ENCODE measurements around the gene AP4S1.

Gene AP4S1

GRCh38 chr14:31122921-31123320 lies 97.5 kb downstream of the AP4S1 start:
- H3K9me3 ChIP-seq (ENCODE audit: control insufficient read depth, low read length): no peaks in the 10 kb centered on the region
- no peak for DNase-seq (ENCODE audit: low read depth)
- no peak overlapping the region for H3K4me3 ChIP-seq (ENCODE audit: low read length)
- peaks cover 10% of the 10 kb centered on the region for H3K4me1 ChIP-seq (ENCODE audit: control insufficient read depth, insufficient read depth, low read length)
- no peaks in the 10 kb centered on the region for H3K27me3 ChIP-seq (replicated peaks; ENCODE audit: control insufficient read depth, insufficient read depth, low read length)
- no peak overlapping the region for H3K9ac ChIP-seq (ENCODE audit: low read length)
- H3K36me3 ChIP-seq (ENCODE audit: control insufficient read depth, insufficient read depth, low read length, severe bottlenecking): peaks cover 89% of the 10 kb centered on the region

DNA sequence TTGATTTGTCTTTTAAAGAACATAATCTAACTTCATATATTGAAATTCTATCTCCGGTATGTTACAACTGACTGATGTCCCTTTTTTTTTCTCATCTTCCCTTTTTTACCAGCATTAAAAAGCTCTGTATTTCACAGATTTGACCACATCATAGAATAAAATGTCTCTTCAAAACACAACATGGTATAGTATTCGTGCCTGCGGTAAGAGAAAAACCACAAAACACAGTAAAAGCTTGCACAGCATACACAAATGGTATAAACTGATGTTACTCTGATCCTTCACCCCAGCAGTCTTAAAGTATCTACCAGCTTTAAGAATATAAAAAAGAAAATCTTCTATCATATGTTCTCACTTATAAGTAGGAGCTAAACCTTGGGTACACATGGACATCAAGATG lies 98.7 kb downstream of the AP4S1 start:
- H3K27me3 ChIP-seq (replicated peaks; ENCODE audit: control insufficient read depth, insufficient read depth, low read length): no peaks in the 10 kb centered on the region
- H3K36me3 ChIP-seq (ENCODE audit: control insufficient read depth, insufficient read depth, low read length, severe bottlenecking): peaks cover 91% of the 10 kb centered on the region
- H3K9me3 ChIP-seq (ENCODE audit: control insufficient read depth, low read length): no peaks in the 10 kb centered on the region
- H3K4me1 ChIP-seq (ENCODE audit: control insufficient read depth, insufficient read depth, low read length): peaks cover 6% of the 10 kb centered on the region
- no peak overlapping the region for H3K9ac ChIP-seq (ENCODE audit: low read length)
- no peak for DNase-seq (ENCODE audit: low read depth)
- H3K4me3 ChIP-seq (ENCODE audit: low read length): no peak overlapping the region

DNA sequence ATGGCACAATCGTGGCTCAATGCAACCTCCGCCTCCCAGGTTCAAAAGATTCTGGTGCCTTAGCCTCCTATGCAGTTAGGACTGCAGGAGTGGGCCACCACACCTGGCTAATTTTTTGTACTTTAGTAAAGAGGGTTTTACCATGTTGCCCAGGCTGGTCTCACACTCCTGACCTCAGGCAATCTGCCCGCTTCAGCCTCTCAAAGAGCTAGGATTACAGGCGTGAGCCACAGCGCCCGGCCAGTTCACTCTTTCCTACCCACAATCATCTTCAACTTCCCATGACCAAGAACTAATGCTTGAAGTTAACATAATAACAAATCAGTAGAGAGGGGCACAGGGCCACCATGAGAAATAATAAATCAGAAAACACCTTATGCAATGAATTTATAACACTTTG lies 99.8 kb downstream of the AP4S1 start:
- Histone ChIP-seq H3K27me3 (replicated peaks; ENCODE audit: control insufficient read depth, insufficient read depth, low read length) (no peaks in the 10 kb centered on the region), H3K36me3 (ENCODE audit: control insufficient read depth, insufficient read depth, low read length, severe bottlenecking) (peaks cover 91% of the 10 kb centered on the region), H3K9me3 (ENCODE audit: control insufficient read depth, low read length) (no peaks in the 10 kb centered on the region), H3K9ac (ENCODE audit: low read length) (no peak overlapping the region), H3K4me3 (ENCODE audit: low read length) (no peak overlapping the region), H3K4me1 (ENCODE audit: control insufficient read depth, insufficient read depth, low read length) (peaks cover 5% of the 10 kb centered on the region)
- no peak for DNase-seq (ENCODE audit: low read depth)

- DNase-seq (ENCODE audit: low read depth): no peak
- no peak overlapping the region for H3K9ac ChIP-seq (ENCODE audit: low read length)
- peaks cover 89% of the 10 kb centered on the region for H3K36me3 ChIP-seq (ENCODE audit: control insufficient read depth, insufficient read depth, low read length, severe bottlenecking)
- H3K9me3 ChIP-seq (ENCODE audit: control insufficient read depth, low read length): no peaks in the 10 kb centered on the region
- H3K27me3 ChIP-seq (replicated peaks; ENCODE audit: control insufficient read depth, insufficient read depth, low read length): no peaks in the 10 kb centered on the region
- peaks cover 5% of the 10 kb centered on the region for H3K4me1 ChIP-seq (ENCODE audit: control insufficient read depth, insufficient read depth, low read length)
- H3K4me3 ChIP-seq (ENCODE audit: low read length): no peak overlapping the region
Measured at GRCh38 chr14:31126680-31127079, 101.2 kb downstream of the AP4S1 start.

DNA sequence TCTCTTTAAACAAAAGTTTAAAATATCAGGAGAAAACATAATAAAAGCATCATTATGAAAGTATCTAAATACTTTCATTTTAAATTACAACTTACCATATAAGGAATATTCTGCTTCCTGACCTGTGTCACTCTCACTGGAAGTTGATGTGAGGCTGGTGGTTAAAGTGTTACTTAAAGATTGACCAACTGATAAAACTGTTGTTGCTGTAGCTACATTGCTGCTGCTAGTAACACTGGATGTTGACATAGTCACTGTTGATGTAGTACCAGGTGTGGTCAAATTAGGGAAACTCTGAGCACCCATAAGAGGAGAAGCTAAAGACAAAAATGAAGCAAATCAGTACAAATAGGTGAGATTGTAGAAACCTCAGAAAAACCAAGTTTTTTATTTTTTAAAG lies 102.2 kb downstream of the AP4S1 start:
- H3K4me3 ChIP-seq (ENCODE audit: low read length): no peak overlapping the region
- peaks cover 89% of the 10 kb centered on the region for H3K36me3 ChIP-seq (ENCODE audit: control insufficient read depth, insufficient read depth, low read length, severe bottlenecking)
- no peak for DNase-seq (ENCODE audit: low read depth)
- H3K27me3 ChIP-seq (replicated peaks; ENCODE audit: control insufficient read depth, insufficient read depth, low read length): no peaks in the 10 kb centered on the region
- no peaks in the 10 kb centered on the region for H3K4me1 ChIP-seq (ENCODE audit: control insufficient read depth, insufficient read depth, low read length)
- no peaks in the 10 kb centered on the region for H3K9me3 ChIP-seq (ENCODE audit: control insufficient read depth, low read length)
- H3K9ac ChIP-seq (ENCODE audit: low read length): no peak overlapping the region

DNA sequence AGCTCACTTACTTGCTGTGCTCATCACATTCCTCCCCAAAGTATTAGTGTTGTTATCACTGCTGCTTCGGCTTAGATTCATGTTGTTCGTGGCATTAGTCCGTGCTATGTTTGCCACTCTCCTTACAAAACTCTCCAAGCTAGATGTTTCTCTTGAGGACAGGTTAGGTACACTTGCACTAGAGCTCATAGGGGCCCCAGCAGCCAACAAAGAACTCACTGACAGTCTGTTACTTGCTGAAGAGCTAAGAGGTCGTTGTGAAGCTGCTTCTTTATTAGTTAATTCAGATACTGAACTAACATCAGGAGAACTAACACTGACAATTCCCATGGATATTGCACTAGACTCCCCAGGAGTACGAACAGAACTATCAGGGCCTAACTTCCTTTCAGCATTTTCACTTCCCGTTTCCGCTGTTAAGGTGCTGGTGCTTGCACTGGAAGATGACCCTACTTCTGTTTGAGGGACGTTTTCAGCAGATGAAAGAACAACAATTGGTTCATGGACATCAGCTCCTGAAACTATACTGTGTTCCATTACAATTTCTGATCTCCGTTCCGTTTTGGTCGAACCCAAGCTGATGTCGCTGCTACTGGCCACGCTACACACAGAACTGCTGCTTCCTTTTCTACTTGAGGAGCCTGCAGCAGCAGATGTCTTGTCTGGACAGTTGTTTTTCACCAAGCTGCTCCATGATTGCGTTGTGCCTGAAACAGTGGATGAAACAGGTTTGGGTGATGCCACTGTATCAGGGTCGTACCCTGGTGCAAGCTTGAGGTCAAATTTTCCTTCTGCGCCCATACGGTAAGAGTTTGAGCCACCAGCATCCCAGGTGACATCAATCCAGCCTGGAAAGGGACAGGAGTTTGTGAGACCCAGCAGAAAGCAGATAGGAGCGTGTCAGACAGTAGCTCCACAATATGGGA lies 103.4 kb downstream of the AP4S1 start:
- H3K4me3 ChIP-seq (ENCODE audit: low read length): no peak overlapping the region
- DNase-seq (ENCODE audit: low read depth): no peak
- no peaks in the 10 kb centered on the region for H3K4me1 ChIP-seq (ENCODE audit: control insufficient read depth, insufficient read depth, low read length)
- peaks cover 89% of the 10 kb centered on the region for H3K36me3 ChIP-seq (ENCODE audit: control insufficient read depth, insufficient read depth, low read length, severe bottlenecking)
- no peaks in the 10 kb centered on the region for H3K9me3 ChIP-seq (ENCODE audit: control insufficient read depth, low read length)
- H3K27me3 ChIP-seq (replicated peaks; ENCODE audit: control insufficient read depth, insufficient read depth, low read length): no peaks in the 10 kb centered on the region
- H3K9ac ChIP-seq (ENCODE audit: low read length): no peak overlapping the region

DNA sequence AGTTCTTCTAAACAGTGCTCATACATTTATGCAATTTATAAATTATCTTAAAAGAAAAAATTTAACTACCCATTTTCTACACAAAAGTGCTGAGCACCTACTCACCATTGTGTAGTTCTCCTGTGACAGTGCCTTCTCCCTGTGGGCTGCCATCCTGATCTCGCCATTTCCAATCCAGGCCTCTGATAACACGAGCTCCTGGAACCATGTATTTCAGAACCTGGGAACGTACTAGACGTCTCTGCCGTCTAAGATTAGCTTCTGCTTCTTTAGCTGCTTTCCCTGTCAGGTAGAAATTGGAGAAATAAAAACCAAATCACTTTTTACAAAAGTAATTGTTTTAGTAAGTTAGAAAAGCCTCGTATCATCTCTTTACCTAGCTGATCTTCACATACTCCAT lies 107.7 kb downstream of the AP4S1 start:
- Histone ChIP-seq H3K9me3 (ENCODE audit: control insufficient read depth, low read length) (no peaks in the 10 kb centered on the region), H3K4me1 (ENCODE audit: control insufficient read depth, insufficient read depth, low read length) (peaks cover 2% of the 10 kb centered on the region), H3K27me3 (replicated peaks; ENCODE audit: control insufficient read depth, insufficient read depth, low read length) (no peaks in the 10 kb centered on the region), H3K9ac (ENCODE audit: low read length) (no peak overlapping the region), H3K36me3 (ENCODE audit: control insufficient read depth, insufficient read depth, low read length, severe bottlenecking) (peaks cover 93% of the 10 kb centered on the region), H3K4me3 (ENCODE audit: low read length) (no peak overlapping the region)
- DNase-seq (ENCODE audit: low read depth): no peak

DNA sequence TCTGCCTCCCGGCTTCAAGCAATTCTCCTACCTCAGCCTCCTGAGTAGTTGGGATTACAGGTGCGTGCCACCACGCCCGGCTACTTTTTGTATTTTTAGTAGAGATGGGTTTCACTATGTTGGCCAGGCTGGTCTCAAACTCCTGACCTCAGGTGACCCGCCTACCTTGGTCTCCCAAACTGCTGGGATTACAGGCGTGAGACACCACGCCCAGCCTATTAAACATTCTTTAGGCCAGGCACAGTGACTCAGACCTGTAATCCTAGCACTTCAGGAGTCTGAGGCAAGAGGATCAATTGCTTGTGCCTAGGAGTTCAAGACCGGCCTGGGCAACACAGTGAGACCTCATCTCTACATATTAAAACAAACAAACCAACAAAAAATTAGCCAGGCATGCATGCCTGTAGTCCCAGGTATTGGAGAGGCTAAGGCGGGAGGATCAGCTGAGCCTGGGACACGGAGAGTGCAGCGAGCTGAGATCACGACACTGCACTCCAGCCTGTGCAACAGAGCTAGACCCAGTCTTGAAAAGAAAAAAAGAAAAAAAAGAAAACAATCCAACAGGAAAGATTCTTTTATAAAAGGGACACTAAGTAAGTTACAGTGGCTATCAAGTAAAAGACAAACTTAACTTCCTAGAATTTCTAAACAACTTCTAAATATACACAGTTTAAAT lies 111.9 kb downstream of the AP4S1 start:
- DNase-seq (ENCODE audit: low read depth): no peak
- H3K4me1 ChIP-seq (ENCODE audit: control insufficient read depth, insufficient read depth, low read length): peaks cover 9% of the 10 kb centered on the region
- no peaks in the 10 kb centered on the region for H3K27me3 ChIP-seq (replicated peaks; ENCODE audit: control insufficient read depth, insufficient read depth, low read length)
- H3K36me3 ChIP-seq (ENCODE audit: control insufficient read depth, insufficient read depth, low read length, severe bottlenecking): peaks cover 97% of the 10 kb centered on the region
- H3K9me3 ChIP-seq (ENCODE audit: control insufficient read depth, low read length): no peaks in the 10 kb centered on the region
- H3K9ac ChIP-seq (ENCODE audit: low read length): no peak overlapping the region
- no peak overlapping the region for H3K4me3 ChIP-seq (ENCODE audit: low read length)

GRCh38 chr14:31138301-31138700 lies 112.9 kb downstream of the AP4S1 start:
- Histone ChIP-seq H3K4me3 (ENCODE audit: low read length) (no peak overlapping the region), H3K4me1 (ENCODE audit: control insufficient read depth, insufficient read depth, low read length) (peaks cover 9% of the 10 kb centered on the region), H3K9ac (ENCODE audit: low read length) (no peak overlapping the region), H3K27me3 (replicated peaks; ENCODE audit: control insufficient read depth, insufficient read depth, low read length) (no peaks in the 10 kb centered on the region), H3K36me3 (ENCODE audit: control insufficient read depth, insufficient read depth, low read length, severe bottlenecking) (peaks cover 95% of the 10 kb centered on the region), H3K9me3 (ENCODE audit: control insufficient read depth, low read length) (no peaks in the 10 kb centered on the region)
- peak; percentile 51 for DNase-seq (ENCODE audit: low read depth)

DNA sequence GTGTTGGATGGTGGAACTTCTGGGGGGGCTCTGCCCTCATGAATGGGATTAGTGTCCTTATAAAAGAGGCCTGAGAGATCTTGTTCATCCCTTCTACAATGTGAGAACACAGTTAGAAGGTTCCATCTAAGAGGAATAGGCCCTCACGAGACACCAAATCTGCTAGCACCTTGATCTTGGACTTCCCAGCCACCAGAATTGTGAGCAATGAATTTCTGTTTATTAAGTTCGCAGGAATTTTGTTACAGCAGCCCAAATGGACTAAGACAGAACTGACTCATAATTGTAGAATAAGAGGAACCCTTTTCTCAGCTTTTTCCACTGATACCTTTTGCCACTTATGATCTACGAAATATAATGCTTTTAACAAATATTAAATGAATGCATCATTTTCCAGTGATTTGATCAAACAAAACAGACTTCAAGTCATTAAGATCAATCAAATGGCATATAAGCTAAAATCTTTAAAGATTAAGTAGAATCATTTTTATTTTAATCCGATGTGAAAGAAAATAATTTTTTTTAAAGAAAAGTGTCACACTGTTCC lies 113.9 kb downstream of the AP4S1 start:
- H3K4me1 ChIP-seq (ENCODE audit: control insufficient read depth, insufficient read depth, low read length): peaks cover 9% of the 10 kb centered on the region
- no peak overlapping the region for H3K4me3 ChIP-seq (ENCODE audit: low read length)
- no peak overlapping the region for H3K9ac ChIP-seq (ENCODE audit: low read length)
- DNase-seq (ENCODE audit: low read depth): no peak
- H3K27me3 ChIP-seq (replicated peaks; ENCODE audit: control insufficient read depth, insufficient read depth, low read length): no peaks in the 10 kb centered on the region
- H3K9me3 ChIP-seq (ENCODE audit: control insufficient read depth, low read length): no peaks in the 10 kb centered on the region
- peaks cover 95% of the 10 kb centered on the region for H3K36me3 ChIP-seq (ENCODE audit: control insufficient read depth, insufficient read depth, low read length, severe bottlenecking)

- no peak overlapping the region for H3K4me3 ChIP-seq (ENCODE audit: low read length)
- no peaks in the 10 kb centered on the region for H3K27me3 ChIP-seq (replicated peaks; ENCODE audit: control insufficient read depth, insufficient read depth, low read length)
- peaks cover 9% of the 10 kb centered on the region for H3K4me1 ChIP-seq (ENCODE audit: control insufficient read depth, insufficient read depth, low read length)
- no peaks in the 10 kb centered on the region for H3K9me3 ChIP-seq (ENCODE audit: control insufficient read depth, low read length)
- no peak overlapping the region for H3K9ac ChIP-seq (ENCODE audit: low read length)
- H3K36me3 ChIP-seq (ENCODE audit: control insufficient read depth, insufficient read depth, low read length, severe bottlenecking): peaks cover 94% of the 10 kb centered on the region
- DNase-seq (ENCODE audit: low read depth): no peak
Measured at GRCh38 chr14:31142455-31143087, 117.1 kb downstream of the AP4S1 start.
